Calu3 (cell line): ENCODE measurements around the gene BLOC1S1. TPM values are rescaled to one million over a fixed set of nuclear protein-coding genes. Genes with fewer than 3 reads are reported as not detected.

Experiments
- BruUV-seq: library from RNA; stranded (reverse); fragments of 400-500 nt; replicated peaks from 2 replicates; lab custom pipeline; 2021; lab: Mats Ljungman, UMichigan
- CTCF ChIA-PET: fragments of 300-600 bp; sonication (Branson Sonifier 250); formaldehyde crosslinking; loops from one replicate; lab custom pipeline; 2022; ENCODE audit warnings: antibody characterized with exemption; lab: Charles Lee
- DNase-seq: peaks from one replicate; pipeline ENCODE4 v3.0.0; 2022
- H3K27ac Mint-ChIP-seq: one replicate; pipeline ENCODE4 v1.8.0; 2022; ENCODE audit warnings: mixed read lengths; ENCODE audit not compliant: unreplicated experiment
- H3K27me3 Mint-ChIP-seq: one replicate; pipeline ENCODE4 v1.8.0; 2022; ENCODE audit warnings: mixed read lengths; ENCODE audit not compliant: unreplicated experiment
- H3K36me3 Mint-ChIP-seq: one replicate; pipeline ENCODE4 v1.8.0; 2022; ENCODE audit warnings: mild to moderate bottlenecking, moderate library complexity, mixed read lengths; ENCODE audit not compliant: insufficient read depth, unreplicated experiment
- H3K4me1 Mint-ChIP-seq: one replicate; pipeline ENCODE4 v1.8.0; 2022; ENCODE audit warnings: mild to moderate bottlenecking, low read depth, mixed read lengths; ENCODE audit not compliant: unreplicated experiment
- H3K4me3 Mint-ChIP-seq: one replicate; pipeline ENCODE4 v1.8.0; 2022; ENCODE audit warnings: mild to moderate bottlenecking, low read depth, moderate library complexity, mixed read lengths; ENCODE audit not compliant: unreplicated experiment
- H3K9me3 Mint-ChIP-seq: one replicate; pipeline ENCODE4 v1.8.0; 2022; ENCODE audit warnings: low read depth, mixed read lengths; ENCODE audit not compliant: unreplicated experiment
- CTCF ChIP-seq: fragments of 200-600 bp; IDR thresholded peaks from one replicate; pipeline ENCODE4 v1.8.0; 2022; ENCODE audit warnings: antibody characterized with exemption; ENCODE audit not compliant: unreplicated experiment
- intact Hi-C: fragments of 100-400 bp; cut with micrococcal nuclease; formaldehyde crosslinking; loops from one replicate; pipeline ENCODE4 v1.10.0; 2022; ENCODE audit not compliant: unreplicated experiment
- total RNA-seq: library from RNA; stranded (reverse); gene quantifications from 2 replicates; pipeline ENCODE4 v1.2.3, GENCODE V29; 2022

BLOC1S1 gene
- total RNA-seq, 1 experiment from 2014 or later: 71.0 TPM

- TF ChIP-seq CTCF: no peak
- no peaks in the 10 kb centered on the region for H3K4me1 Mint-ChIP-seq
- no peak overlapping the region for H3K27ac Mint-ChIP-seq
- CTCF ChIA-PET: interaction anchor here (1.3 kb wide), 1 partner anchor 10 kb away, joined by 4 read pairs; no protein-coding TSS in a partner anchor
- H3K36me3 Mint-ChIP-seq: no peaks in the 10 kb centered on the region
- intact Hi-C loops: no loop called here
- no peak overlapping the region for H3K4me3 Mint-ChIP-seq
- BruUV-seq: no TSS peak
- peaks cover 27% of the 10 kb centered on the region for H3K27me3 Mint-ChIP-seq
- no peaks in the 10 kb centered on the region for H3K9me3 Mint-ChIP-seq
- no peak for DNase-seq
These were observed 23.1 kb upstream of the BLOC1S1 start for GRCh38 chr12:55692631-55693322.

- CTCF ChIA-PET: interaction anchor here (0.6 to 1.3 kb wide), 2 partner anchors 11 to 13 kb away, joined by 4 read pairs; no protein-coding TSS in a partner anchor
- no peak for TF ChIP-seq CTCF
- intact Hi-C loops: no loop called here
These were observed 22.3 kb upstream of the BLOC1S1 start for GRCh38 chr12:55693323-55694187.

GRCh38 chr12:55694188-55694515, 21.7 kb upstream of the BLOC1S1 start:
- no peaks in the 10 kb centered on the region for H3K4me1 Mint-ChIP-seq
- no peak overlapping the region for H3K4me3 Mint-ChIP-seq
- no peak for TF ChIP-seq CTCF
- H3K36me3 Mint-ChIP-seq: no peaks in the 10 kb centered on the region
- no TSS peak for BruUV-seq
- H3K9me3 Mint-ChIP-seq: no peaks in the 10 kb centered on the region
- no peak overlapping the region for H3K27ac Mint-ChIP-seq
- peaks cover 35% of the 10 kb centered on the region for H3K27me3 Mint-ChIP-seq
- CTCF ChIA-PET: interaction anchor here (0.6 kb wide), 1 partner anchor 12 kb away, joined by 4 read pairs; no protein-coding TSS in a partner anchor
- DNase-seq: no peak
- intact Hi-C loops: no loop called here

More at GRCh38 chr12:55693323-55694187, 22.3 kb upstream of the BLOC1S1 start:
- H3K4me1 Mint-ChIP-seq: no peaks in the 10 kb centered on the region
- no peak overlapping the region for H3K27ac Mint-ChIP-seq
- BruUV-seq: no TSS peak
- no peak for DNase-seq
- no peak overlapping the region for H3K4me3 Mint-ChIP-seq
- H3K36me3 Mint-ChIP-seq: no peaks in the 10 kb centered on the region
- no peaks in the 10 kb centered on the region for H3K9me3 Mint-ChIP-seq
- H3K27me3 Mint-ChIP-seq: peaks cover 31% of the 10 kb centered on the region

- Mint-ChIP-seq H3K27ac (no peak overlapping the region), H3K4me3 (no peak overlapping the region), H3K27me3 (peaks cover 40% of the 10 kb centered on the region), H3K4me1 (no peaks in the 10 kb centered on the region), H3K9me3 (no peaks in the 10 kb centered on the region), H3K36me3 (no peaks in the 10 kb centered on the region)
- CTCF ChIA-PET: no interaction called here
- BruUV-seq: no TSS peak
- no peak for DNase-seq
- intact Hi-C loops: no loop called here
- no peak for TF ChIP-seq CTCF
These were observed 21.2 kb upstream of the BLOC1S1 start for GRCh38 chr12:55694651-55695050.
